Inflammatory macrophage (primary cell): Measurements from ENCODE around the gene CBX2.
A peak's percentile ranks its signal among the peaks of the same experiment; 100 is the strongest.

ENCODE experiments used
- DNase-seq, 2 donors: peaks; one replicate each; pipeline ENCODE4 v3.0.0-alpha.2; 2020 to 2022

Gene CBX2

DNA sequence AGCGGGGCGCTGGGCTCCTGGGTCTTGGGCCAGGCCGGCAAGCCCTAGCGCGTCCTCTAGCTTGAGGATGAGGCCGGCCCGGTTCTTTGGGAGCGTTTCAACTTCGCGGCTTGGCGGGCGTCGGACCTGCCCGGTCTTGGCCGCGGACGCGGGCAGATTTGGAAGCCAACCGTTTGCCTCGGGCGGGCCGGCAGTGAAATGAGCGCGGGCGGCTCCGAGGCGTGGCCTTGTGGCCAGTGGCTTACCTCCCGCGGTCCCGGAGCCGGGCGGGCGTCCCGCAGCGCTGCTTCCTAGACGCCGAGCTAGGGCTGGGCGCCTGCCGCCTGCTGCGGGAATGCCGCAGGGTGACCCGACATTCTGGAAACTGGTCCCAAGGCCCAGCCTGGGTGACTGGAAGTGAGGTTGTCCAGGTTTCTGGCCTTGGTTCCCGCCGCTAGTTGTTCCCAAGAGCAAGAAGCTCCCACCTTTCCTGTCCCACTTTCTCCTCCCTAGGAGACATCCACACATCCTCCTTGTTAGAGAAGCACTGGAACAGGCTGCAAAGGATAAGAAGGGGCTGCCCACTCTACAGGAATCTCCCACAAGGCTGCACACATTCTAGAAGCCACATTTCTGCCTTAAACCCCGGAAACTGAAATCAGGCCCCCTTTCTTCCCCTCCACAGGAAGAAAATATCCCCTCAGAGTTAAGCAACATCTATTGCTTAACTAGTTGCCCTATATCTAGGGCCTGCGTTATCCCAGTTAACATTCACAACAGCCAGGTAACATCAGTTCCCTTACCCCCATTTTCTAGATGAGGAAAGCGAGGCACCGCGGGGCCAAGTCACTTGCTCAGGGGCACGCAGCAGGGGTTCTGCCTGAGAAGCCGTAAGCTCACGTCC lies 23.4 kb downstream of the CBX2 start:
- no peak for DNase-seq

DNA sequence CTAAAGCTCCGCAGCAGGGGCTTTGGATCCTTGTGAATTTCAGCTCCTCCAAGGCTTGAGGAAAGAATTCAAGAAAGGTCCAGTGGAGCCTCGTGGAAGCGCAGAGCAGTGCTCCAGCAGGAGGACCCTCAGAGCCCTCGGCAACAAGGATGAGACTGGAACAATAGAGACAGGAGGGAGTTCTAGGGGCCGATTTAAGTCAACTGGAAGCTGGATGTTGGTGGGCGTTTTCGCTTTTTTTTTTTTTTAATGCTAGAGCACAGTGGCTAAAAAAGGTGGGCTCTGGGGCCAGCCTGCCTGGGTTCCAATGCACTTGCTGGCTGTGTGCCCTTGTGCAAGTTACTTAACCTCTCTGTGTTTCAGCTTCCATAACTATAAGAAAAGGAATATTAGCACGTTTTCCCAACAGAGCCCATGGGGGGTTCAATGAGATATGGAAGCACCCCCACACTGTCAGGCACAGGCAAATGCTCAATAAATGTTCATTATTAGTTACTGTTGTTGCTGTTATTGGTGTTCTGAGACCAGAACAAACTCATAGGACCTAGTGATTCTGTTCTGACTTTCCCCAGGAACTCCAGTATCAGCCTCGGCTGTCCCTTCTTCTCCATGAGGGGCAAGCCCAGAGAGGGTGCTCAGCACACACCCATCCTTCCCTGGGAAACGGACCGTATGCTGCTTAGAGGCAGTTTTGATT lies 24.2 kb downstream of the CBX2 start:
- no peak for DNase-seq

DNA sequence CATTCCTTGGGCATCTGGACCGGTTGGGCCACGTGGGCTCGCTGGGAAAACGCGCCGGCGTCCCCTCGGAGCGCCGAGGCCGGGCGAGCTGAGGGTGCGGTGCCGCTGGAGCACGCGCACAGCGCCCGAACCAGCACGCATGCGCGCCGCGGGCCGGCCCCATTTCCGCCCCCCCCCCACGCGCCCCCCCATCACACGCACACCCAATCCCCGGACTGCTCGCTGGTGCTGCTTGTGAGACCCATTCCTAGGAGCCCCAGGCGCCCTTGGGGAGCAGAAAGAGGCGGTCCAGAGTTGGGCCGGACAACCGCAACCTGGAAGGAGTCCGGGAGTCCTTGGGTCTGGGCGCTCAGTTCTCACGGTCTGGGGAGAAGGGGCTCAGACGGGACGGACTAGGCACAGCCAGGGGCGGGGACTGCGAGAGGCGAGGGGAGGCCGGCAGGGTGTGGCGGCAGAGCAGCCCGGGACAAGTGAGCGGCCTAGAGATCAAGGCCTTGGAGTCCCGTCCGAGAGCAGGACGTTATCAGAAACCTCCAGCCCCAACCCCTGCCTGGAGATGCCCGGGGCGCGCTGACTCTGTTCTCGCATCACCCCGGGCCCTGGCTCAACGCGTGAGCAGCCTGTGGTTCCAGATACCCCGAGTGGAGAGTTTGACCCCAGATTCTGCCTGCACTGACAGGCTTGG lies 24.9 kb downstream of the CBX2 start:
- no peak for DNase-seq

DNA sequence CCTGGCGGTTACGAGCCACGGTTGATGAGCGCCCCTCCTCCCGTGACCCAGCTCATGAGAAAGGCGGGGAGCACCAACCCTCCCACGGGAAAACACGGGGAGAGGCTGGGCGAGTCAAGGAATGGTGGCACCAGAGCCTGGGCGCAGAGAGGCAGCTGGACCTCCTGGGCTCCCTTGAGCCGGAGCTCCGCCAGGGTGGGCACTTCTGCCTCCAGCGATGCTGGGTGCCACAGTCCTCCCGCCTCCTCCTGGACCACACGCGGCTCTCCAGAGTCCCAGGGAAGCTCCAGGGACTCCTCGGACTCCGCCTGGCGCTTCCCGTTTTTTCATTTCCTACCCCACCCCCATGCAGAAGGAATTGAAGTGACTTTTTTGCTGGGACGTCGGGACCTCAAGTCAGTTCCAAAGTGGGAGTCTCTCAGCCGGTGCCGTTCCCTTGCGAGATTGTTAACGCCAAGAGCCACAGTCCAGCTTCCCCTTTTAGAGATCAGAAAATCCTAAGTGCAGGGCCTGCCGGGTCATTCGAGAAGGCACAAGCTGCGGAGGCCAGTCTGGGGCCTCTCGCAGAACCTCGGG lies 25.6 kb downstream of the CBX2 start:
- peak; percentile 37 to 48 for DNase-seq

DNA sequence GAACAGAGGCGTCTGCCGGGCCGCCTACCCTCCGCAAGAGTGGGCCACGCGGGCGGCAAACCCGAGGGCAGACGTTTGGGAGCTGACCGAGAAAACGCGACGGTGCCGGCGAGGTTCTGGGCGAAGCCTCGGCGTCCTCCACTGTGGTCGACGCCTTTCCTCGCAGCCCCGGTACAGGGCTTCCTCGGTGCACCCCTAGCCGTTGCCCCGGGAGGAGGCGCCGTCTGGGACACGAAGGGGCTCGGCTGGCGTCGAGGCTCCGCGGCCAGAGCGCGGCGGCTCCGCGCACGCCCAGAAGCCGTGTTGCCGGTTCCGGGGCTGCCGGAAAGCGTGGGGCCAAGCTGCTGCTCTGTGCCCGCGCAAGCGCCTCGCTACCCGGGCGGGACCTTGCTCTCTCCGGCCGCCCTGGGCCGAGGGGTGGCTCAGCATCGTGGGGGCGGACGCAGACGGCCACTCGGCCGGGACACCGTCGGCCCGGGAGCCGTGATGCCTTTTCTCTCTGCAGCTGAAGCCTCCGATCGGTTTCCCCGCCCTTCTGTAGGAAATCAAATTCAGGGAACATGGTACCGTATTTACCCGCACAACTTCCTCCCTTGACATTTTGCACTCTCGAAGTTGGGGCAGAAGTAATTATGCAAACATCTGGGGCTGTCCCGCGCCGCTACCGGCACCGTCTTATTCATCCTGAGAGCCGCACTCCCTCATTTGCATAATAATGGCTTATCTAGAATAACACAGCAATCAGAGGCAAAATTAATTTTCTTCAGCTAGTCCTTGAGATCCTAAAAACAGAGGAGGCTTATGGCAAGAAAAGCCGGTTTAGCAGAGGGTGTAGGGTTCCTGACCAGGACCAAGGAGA lies 26.3 kb downstream of the CBX2 start:
- DNase-seq, result peak; percentile 70

DNA sequence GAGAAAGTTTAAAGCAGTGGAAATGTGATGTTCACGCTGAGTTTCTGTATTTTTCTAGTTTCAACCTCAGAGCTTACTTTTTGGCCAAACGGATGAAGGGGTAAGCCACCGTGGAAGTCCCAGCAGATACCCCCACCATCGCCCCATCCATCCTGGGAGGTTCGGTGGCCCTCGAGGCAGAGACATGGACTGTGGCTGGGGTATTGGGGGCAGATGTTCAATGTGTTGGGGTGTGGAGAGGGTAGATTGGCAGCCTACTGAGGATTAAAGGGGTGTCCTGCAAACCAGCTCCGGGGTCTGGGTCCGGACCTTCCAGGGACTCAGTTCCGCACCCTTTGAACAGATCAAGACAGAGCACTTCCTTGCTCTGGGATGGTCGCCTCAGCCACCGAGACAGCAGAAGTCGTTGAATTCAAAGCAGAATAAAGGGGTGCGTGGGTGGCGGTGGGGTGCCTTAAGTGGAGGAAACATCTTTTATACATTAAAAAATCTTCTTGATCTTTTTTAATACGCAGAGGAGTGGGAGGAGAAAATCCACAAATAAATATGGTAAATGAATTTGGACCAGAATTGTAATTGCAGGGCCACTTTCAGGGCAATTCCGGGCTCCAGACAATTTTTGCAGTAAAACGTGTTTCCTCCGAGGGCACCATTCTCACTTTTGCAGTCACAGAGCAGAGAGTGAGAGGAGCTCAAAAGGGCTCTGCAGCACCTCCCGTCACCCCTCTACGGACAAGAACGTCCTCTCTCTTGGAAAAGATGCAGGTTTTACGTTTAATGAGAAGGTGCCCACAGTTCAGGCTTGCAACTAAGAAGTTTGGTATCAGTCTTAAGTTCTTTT lies 27.1 kb downstream of the CBX2 start:
- DNase-seq, result peak in 1 of 2 donors; percentile 32

DNA sequence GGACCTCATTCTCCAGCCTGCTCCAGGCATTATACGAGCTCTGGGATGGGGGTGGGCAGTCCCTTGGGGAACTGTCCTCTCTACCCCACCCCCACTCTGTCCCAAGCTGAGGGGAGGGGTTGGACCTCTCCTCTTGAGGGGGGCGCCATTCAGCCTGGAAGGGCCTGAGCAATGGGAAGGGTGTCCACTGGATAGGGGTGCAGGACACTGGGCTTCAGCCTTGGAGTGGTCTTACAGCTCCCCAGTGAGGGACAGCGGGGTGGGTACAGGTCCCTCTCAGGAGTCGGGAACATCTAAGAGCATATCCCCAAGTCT lies 28.5 kb downstream of the CBX2 start:
- no peak for DNase-seq

DNA sequence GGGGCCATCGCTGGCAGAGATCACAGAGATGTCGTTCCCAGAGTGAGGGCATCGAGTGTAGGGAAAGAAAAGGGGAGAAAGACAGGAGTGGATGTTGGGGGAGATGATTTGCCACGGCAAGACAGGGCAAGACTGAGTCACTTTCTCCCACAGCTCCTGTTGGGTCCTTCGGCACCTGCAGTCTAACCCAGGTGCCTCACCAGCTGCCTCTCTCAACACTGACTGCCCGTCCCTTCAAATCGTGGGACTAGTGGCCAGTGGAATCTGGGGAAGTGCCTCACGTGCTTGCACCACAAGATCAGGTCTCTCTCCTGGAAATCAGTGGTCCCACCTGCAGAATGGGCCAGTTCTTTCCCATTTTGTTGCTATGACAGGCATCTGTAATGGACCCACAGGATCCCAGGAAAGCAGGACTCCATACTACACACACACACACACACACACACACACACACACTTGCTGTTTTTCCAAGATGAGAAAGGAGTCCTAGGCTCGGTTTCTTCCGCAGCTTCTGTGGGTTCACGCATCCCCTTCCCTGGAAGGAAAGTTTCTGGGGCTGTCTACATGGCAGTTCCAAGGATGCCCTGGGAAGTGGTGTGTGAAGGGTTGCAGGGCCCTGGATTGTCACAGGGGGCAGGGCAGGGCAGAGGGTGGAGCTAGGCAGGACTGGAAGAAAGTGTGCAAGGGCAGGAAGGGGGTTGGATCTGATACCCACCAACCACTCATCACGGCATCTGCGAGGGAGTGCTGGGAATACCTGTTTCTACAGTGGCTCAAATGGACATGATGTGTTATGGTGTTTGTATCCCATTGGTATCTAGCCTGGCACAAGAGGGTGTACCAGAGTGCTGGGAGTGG lies 29.1 kb downstream of the CBX2 start:
- DNase-seq, result no peak

DNA sequence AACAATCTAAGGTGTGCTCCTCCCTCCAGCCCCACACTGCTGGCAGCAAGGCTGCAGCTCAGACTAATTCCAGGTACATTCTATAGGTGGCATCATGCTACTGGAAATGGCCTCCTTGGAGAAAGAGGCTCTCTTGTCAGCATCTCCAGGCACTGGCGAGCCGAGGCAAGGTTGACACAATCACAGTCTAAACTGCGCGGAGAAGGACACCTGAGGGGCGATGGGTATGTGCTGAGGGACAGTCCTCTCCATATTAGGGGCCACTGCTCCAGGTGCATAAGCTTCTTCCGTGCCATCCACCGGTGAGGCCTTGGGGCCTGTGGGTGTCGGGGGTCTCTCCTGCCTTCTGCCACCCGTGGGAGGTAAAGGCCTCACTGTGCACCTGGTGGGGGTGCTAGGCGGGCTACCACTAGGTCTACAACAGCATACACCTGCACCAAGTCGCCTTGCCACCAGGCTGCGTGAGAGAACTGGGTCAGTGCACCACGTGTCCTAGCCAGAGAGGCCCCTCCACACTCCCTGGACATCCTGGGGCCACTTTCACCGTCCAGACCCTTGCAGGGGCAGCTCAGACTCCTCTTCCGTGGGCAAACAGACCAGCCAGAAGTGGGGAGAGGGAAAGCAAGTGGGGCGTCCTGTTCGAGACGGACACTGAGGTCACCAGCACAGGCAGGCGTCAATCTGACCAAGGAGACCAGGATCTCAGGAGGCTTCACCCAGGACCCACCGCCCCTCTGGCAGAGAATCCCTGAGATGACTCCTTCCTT lies 31.0 kb downstream of the CBX2 start:
- no peak for DNase-seq

DNA sequence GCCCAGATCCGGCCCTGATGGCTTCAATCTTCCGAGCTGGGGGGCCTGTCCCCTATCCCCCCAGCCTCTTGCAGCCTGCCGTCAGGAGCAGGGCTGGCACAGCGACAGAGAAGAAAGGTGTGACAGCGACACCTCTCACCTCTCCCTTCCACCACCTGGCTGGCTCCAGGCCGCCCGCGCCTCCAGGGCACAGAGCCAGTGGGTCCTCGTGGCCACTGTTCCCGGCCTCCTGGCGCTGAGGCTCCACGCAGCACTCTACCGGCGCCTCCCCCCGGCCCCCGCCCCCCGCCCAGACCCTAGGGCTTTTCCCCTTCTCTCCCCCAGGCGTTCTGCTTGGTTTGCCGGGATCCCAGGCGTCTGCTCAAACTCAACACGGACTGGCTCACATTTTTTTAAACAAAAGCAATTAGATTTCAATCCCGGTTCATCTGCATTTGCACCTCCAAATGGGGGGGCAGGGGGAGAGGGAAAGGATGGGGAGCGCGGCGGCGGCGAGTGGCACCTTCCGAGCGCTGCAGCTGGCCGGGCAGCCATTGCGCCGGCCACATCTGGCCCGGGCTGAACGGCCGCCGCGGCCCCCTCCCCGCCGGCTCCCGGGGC lies 31.7 kb downstream of the CBX2 start:
- no peak for DNase-seq

DNA sequence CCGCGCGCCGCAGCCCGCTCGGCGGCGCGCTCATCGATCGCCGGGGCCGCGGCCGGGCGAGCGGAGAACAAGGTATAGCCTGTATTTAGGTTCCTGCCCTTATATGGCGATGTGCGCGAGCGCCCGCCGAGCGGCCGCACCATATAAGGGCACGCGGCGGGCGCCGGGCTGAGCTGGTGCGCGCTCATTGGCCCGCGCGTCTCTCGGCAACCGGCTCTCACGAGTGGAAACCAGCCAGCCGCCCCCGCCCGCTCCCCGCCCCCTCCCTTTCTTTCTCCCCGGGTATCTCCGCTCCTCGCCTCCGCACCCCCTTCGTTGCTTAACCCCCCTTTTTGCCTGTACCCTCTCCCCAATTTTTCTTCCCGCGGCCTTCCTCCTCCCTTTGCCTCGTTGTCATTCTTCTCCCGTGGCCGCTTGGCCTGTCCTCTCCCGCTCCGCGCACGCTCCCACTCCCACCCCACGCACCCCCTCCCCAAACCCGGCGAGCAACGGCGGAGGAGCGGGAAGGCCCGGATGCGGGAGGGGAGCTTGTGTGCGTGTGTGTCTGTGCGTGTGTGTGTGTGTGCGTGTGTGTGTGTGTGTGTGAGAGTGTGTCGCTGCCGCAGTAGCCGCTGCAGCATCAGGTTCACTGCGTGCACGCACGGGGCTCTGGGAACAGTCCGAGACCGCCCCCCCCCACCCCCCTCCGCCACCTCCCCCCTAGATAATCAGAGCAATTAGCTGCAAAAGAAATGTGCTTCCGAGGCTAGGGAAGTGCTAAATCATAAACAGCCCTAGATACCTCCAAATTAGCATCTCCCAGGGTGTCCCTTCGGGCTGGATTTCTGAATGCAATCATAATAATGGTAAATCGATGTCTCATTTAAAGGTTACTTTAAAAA lies 32.4 kb downstream of the CBX2 start:
- peak; percentile 49 to 75 for DNase-seq

DNA sequence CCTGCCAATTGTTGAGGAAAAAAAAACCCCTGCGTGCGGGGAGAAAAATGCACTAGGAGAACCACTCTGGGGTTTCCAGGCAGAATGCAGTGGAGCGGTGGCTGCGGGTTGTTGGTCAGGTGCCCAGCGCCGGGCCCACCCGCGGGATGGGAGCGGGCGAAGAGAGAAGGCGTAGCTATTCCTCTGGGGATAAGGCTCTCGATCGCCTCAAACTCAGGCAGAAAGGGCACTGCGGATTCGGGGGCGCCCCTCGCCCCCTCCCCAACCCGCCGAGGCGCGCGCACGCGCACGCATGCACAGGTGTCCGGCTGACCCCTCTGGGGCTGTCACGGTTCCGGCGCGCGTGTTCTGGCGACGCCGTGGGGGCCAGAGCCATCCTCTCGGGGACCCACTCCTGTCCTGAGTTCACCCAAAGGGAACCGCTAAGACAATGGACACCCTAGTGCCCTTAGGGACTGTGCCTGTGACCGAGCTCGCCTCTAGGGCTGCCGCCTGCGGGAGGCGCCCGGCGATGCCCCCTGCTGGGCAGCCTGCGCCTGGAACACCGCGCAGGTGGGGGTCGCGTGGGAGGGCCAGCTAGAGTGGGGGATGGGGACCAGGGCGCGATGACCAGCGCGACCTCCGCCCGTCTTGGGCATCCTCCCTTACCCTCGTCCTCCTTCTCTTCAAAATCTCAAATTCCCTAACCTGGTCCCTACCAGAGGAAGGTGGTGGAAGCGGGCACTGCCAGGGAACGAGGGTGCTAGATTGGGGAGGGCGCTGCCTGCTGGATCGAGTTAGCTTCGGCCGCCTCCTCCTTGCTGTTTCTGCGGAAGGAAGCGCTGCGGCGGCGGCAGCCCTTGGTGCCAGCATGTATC lies 33.3 kb downstream of the CBX2 start:
- peak; percentile 40 to 57 for DNase-seq

DNA sequence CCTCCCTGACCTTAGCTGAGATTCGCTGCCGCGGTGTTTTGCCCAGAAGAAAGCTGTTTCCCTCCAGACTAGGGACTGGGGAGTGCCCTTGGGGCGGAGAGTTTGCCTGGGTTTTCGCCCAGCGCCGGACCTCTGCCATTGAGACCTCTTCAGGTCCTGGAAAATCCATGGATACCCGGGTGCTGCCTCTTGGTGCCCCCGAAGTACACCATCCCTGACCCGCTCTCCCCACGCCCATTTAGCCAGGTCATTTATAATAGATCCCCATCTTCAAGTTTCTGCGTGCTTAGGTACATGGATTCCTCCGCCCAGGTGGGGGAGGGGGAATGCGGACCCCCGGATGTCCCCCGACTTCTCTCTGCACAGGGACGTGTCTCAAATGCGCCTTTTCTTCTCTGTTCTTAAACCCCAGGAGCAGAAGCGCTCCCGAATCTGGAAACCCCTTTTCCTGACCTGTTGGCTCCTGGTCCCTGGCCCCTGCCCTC lies 34.0 kb downstream of the CBX2 start:
- DNase-seq, result no peak

DNA sequence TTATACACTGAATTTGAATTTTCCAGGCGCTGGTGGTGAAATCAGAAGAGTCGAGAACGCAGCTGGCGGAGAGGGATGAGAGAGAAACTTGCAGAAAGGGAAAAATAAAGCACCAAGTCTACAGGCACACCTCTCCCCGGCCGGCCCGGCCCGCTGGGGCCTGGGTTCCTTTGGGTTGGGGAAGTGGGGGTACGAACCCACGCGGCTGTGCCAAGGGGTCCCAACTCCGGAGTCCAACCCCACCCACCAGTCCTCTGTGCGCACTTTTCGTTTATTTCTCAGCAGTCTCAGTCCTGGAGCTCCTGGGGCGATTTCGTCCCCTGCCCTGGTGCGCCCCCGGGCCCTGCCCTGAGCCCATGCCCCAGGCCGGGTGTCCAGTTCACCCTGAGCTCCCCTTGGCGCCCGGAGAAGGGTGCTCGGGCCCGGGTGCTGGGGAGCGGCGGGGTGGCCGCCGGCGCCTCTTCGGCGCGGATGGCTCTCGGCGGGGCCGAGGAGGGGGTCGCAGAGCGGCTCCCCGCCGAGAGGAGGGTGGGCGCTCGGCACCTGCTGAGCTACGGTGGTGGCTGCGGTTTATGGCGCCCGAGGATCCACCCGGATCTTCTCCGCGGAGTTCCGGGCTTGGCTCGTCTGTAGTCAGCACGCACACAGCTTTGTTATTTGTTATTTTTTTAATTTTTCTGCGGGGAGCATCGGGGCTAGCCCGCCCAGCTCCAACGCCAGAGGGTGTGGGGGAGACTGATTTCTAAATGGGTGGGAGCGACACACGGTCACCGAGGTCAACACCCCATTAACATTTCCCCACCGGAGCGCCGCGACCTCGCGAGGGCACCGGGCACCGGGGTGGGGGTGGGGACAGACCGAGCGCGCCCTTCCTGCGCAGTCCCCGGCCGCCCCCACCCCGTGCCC lies 34.7 kb downstream of the CBX2 start:
- no peak for DNase-seq

DNA sequence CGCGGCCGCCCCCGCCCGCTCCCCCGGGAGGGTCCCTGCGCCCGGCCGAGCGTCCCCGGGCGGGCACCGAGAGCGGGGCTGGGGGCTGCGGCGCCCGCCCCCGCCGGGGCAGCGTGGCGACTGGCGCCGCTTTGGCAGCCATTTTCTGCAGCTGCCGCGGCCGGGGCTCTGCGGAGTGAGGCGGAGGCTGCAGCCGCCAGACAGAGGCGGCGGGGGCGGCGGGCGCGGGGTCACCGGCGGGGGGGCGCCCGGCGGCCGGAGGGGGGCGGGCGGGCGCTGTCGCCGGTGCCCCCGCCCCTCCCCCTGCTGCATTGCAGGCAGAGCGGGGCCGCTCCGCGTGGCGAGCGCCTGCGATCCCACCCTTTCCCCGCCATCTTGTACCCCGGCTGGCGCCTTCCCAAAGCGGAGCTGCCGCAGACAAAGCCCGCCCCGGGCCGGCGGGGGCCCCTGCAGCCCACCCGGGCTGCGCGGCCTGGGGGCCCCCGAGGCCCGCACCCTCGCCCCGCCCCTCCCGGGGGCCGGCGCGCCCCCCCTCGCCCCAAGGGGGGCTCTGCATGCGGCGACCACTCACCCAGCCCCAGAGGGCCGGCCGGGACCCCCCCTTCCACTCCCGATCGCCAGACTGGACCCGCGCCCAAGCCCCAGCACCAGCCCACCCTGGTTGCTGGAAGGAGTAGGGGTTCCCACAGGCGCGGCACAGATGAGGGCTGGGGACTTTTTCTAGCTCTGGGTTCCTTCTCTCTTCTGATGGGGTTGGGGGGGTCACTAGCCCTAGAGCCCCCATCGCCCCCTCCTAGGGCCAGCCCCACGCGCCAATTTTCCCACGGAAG lies 35.6 kb downstream of the CBX2 start:
- no peak for DNase-seq
